Heart left ventricle (tissue), 13 donors: Measurements from ENCODE around the gene HUNK.

Experiments
- POLR2A ChIP-seq, 2 donors: fragments of 450-650 bp; IDR thresholded peaks; one replicate each; pipeline ENCODE4 v1.6.1; 2017; ENCODE audit warnings: antibody characterized with exemption in 2 of 2, mild to moderate bottlenecking in 2 of 2, moderate library complexity in 2 of 2
- TF ChIP-seq, protein P1 (sequence below), 12 donors: fragments of 200-600 bp; sonication (generic) in 4 of 12; IDR thresholded peaks; one replicate each; pipeline versions ENCODE4 v1.5.0 to v1.8.0; 2018 to 2022; ENCODE audit warnings: antibody characterized with exemption in 12 of 12, mild to moderate bottlenecking in 5 of 12
- donor health status: ischemic (EF 13 %, LVEDD 7.1; RV severe dilation, severe dysfunction).
- donor health status: DM: no; HTN: yes; CAD: no.
- donor health status: DM: no; HTN: no; CAD: no.
- donor health status: ischemic (EF 25% LVEDD 6.9; RV normal size, moderate dysfunction).
- donor health status: ischemic (EF 25% LVEDD 5.7; RV mildly dilated, moderate dysfunction).
- donor health status: ischemic (EF 35%, LVEDD 5.7; RV mildly dilated, moderate dysfunction).
- donor health status: nonischemic (EF 11% LVEDD 7.7; RV severe dilation, severe dysfunction).
- donor health status: DM: yes; HTN: yes; CAD: no.
- donor health status: PGD.
- donor health status: ischemic (EF 29% LVEDD 5.4; RV normal size, mild dysfunction).
- donor health status: nonischemic (EF 23%, LVEDD 6.1; RV moderate dilation, normal function).

DNA sequence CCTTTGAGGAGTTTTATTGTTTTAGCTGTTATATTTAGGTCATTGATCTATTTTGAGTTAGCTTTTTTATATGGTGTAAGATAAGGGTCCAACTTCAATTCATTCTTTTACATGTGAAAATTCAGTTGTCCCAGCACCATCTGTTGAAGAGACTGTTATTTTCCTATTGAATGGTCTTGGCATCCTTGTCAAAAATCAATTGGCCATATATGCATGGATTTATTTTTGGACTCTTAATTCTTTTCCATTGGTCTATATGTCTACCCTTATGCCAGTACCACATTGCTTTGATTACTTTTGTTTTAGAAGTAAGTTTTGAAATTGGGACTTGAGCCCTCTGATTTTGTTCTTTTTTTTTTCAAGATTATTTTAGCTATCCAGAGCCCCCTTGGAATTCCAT, 35.8 kb upstream of the HUNK start:
- TF ChIP-seq, protein P1, sequence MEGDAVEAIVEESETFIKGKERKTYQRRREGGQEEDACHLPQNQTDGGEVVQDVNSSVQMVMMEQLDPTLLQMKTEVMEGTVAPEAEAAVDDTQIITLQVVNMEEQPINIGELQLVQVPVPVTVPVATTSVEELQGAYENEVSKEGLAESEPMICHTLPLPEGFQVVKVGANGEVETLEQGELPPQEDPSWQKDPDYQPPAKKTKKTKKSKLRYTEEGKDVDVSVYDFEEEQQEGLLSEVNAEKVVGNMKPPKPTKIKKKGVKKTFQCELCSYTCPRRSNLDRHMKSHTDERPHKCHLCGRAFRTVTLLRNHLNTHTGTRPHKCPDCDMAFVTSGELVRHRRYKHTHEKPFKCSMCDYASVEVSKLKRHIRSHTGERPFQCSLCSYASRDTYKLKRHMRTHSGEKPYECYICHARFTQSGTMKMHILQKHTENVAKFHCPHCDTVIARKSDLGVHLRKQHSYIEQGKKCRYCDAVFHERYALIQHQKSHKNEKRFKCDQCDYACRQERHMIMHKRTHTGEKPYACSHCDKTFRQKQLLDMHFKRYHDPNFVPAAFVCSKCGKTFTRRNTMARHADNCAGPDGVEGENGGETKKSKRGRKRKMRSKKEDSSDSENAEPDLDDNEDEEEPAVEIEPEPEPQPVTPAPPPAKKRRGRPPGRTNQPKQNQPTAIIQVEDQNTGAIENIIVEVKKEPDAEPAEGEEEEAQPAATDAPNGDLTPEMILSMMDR (IDR thresholded peaks at IDR 0.05), result no peak
- TF ChIP-seq POLR2A (IDR thresholded peaks at IDR 0.05), result no peak
